OCI-LY7 (cell line): Measurements from ENCODE around the gene AHCY. TPM values are rescaled to one million over a fixed set of nuclear protein-coding genes. Genes with fewer than 3 reads are reported as not detected.
"Not testable (repeated sequence)": the region's sequence is repeated elsewhere in the genome, so short reads cannot be mapped to it uniquely, and the experiment has no call there.

Experiments used
- BruUV-seq: library from RNA; stranded (reverse); fragments of 400-500 nt; replicated peaks from 2 replicates; lab custom pipeline; 2021; lab: Mats Ljungman, UMichigan
- CTCF ChIA-PET: fragments of 300-600 bp; sonication (Branson Sonifier 250); formaldehyde crosslinking; loops from one replicate; lab custom pipeline; 2022; ENCODE audit warnings: antibody characterized with exemption; ENCODE audit not compliant: unreplicated experiment; lab: Charles Lee
- POLR2A ChIA-PET: fragments of 300-600 bp; sonication (Branson Sonifier 250); formaldehyde crosslinking; loops from one replicate; lab custom pipeline; 2022; ENCODE audit warnings: antibody characterized with exemption; lab: Charles Lee
- DNase-seq: peaks from one replicate; pipeline ENCODE4 v3.0.0-alpha.2; 2015; ENCODE audit warnings: low spot score
- H2AFZ ChIP-seq: fragments of 200-600 bp; sonication (generic), shearing (Covaris generic); 2 replicates; pipeline ENCODE4 v1.6.1; 2014; ENCODE audit warnings: mild to moderate bottlenecking, antibody characterized with exemption, low read length, moderate library complexity
- H3K27ac ChIP-seq: fragments of 200-600 bp; sonication (generic); 2 replicates; pipeline ENCODE4 v1.5.1; 2014; ENCODE audit warnings: mixed run types, low read depth, mild to moderate bottlenecking, moderate library complexity, low read length, inconsistent platforms; ENCODE audit not compliant: poor library complexity, severe bottlenecking
- H3K36me3 ChIP-seq: fragments of 200-600 bp; sonication (generic); 2 replicates; pipeline ENCODE4 v1.6.1; 2014; ENCODE audit warnings: mild to moderate bottlenecking, antibody characterized with exemption, low read length, moderate library complexity, mixed read lengths; ENCODE audit not compliant: insufficient read depth
- H3K4me1 ChIP-seq: fragments of 200-600 bp; sonication (generic); 2 replicates; pipeline ENCODE4 v1.5.1; 2014; ENCODE audit warnings: mild to moderate bottlenecking, low read length; ENCODE audit not compliant: insufficient read depth, poor library complexity, severe bottlenecking
- H3K4me2 ChIP-seq: fragments of 200-600 bp; sonication (generic); 2 replicates; pipeline ENCODE4 v1.6.1; 2014; ENCODE audit warnings: mild to moderate bottlenecking, low read length
- H3K4me3 ChIP-seq: fragments of 200-600 bp; sonication (generic); 2 replicates; pipeline ENCODE4 v1.5.1; 2014; ENCODE audit warnings: mild to moderate bottlenecking, low read depth, low read length; ENCODE audit not compliant: poor library complexity, severe bottlenecking
- H3K79me2 ChIP-seq: fragments of 200-600 bp; sonication (generic); 2 replicates; pipeline ENCODE4 v1.6.1; 2016; ENCODE audit warnings: low read depth, mild to moderate bottlenecking, low read length, moderate library complexity, mixed read lengths; ENCODE audit not compliant: insufficient read depth
- H3K9me2 ChIP-seq: fragments of 200-600 bp; sonication (generic); 2 replicates; pipeline ENCODE4 v1.6.1; 2016; ENCODE audit warnings: mild to moderate bottlenecking, low read length, mixed read lengths; ENCODE audit not compliant: insufficient read depth
- H3K9me3 ChIP-seq: fragments of 200-600 bp; sonication (generic); 2 replicates; pipeline ENCODE4 v1.6.1; 2014; ENCODE audit warnings: mild to moderate bottlenecking, mixed run types, low read length, mixed read lengths
- H4K20me1 ChIP-seq: fragments of 200-600 bp; sonication (generic); 2 replicates; pipeline ENCODE4 v1.6.1; 2014; ENCODE audit warnings: mild to moderate bottlenecking, antibody characterized with exemption, low read length, moderate library complexity, mixed read lengths; ENCODE audit not compliant: insufficient read depth
- EZH2phosphoT487 ChIP-seq: fragments of 200-600 bp; sonication (generic); IDR thresholded peaks from 2 replicates; pipeline ENCODE4 v1.6.1; 2018; ENCODE audit warnings: low read depth, borderline replicate concordance, mild to moderate bottlenecking, mixed run types, antibody characterized with exemption, low read length, moderate library complexity, mixed read lengths
- intact Hi-C: fragments of 100-400 bp; cut with micrococcal nuclease; formaldehyde crosslinking; loops from one replicate; pipeline ENCODE4 v1.10.0; 2022; ENCODE audit not compliant: unreplicated experiment
- total RNA-seq, 2 experiments: library from RNA; depleted of rRNA in 1 of 2; stranded (reverse); fragments of >200 nt in 1 of 2; shearing (Covaris generic) in 1 of 2; gene quantifications; 2 replicates each; pipeline ENCODE4 v1.2.3, GENCODE V29; 2014 to 2022
- TF ChIP-seq, protein P1 (sequence below): fragments of 200-600 bp; sonication (generic); conservative IDR thresholded peaks from 2 replicates; pipeline ENCODE4 v1.5.1; 2014; ENCODE audit warnings: mild to moderate bottlenecking, antibody characterized with exemption, low read length, moderate library complexity, mixed read lengths

Gene AHCY
- total RNA-seq, 2 experiments from 2014 or later = 133 to 218 TPM

DNA sequence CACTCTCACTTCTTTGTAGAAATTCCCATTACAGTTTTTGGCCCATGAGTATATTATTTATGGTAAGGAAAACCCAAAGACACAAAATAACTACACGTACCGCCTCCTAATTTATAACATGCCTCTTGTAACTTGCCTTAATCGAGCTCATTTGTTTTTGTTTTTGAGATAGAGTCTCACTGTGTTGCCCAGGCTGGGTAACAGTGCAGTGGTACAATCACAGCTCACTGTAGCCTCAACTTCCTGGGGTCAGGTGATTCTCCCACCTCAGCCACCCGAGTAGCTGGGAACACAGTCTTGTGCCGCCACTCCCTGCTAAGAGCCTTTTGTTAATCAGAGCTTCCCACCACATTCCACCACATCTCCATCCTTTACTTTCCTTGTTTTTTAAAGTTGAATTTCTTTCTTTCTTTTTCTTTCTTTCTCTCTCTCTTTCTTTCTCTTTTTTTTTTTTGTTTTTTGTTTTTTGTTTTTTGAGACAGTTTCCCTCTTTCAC lies 46.5 kb downstream of the AHCY start:
- TF ChIP-seq, protein P1, sequence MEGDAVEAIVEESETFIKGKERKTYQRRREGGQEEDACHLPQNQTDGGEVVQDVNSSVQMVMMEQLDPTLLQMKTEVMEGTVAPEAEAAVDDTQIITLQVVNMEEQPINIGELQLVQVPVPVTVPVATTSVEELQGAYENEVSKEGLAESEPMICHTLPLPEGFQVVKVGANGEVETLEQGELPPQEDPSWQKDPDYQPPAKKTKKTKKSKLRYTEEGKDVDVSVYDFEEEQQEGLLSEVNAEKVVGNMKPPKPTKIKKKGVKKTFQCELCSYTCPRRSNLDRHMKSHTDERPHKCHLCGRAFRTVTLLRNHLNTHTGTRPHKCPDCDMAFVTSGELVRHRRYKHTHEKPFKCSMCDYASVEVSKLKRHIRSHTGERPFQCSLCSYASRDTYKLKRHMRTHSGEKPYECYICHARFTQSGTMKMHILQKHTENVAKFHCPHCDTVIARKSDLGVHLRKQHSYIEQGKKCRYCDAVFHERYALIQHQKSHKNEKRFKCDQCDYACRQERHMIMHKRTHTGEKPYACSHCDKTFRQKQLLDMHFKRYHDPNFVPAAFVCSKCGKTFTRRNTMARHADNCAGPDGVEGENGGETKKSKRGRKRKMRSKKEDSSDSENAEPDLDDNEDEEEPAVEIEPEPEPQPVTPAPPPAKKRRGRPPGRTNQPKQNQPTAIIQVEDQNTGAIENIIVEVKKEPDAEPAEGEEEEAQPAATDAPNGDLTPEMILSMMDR = no peak
- no peak for TF ChIP-seq EZH2phosphoT487
- CTCF ChIA-PET = interaction anchor here (0.6 kb wide), 1 partner anchor 352 kb away, joined by 3 read pairs; no protein-coding TSS in a partner anchor
- Histone ChIP-seq H3K4me3 (no peak overlapping the region), H3K4me2 (no peak overlapping the region), H3K27ac (no peak overlapping the region), H4K20me1 (no peaks in the 10 kb centered on the region), H3K9me2 (no peaks in the 10 kb centered on the region), H3K36me3 (no peaks in the 10 kb centered on the region), H2AFZ (no peak overlapping the region), H3K4me1 (no peaks in the 10 kb centered on the region), H3K79me2 (no peaks in the 10 kb centered on the region), H3K9me3 (no peaks in the 10 kb centered on the region)
- BruUV-seq = no TSS peak
- DNase-seq = no peak
- POLR2A ChIA-PET = interaction anchor here (0.9 to 1.1 kb wide), 2 partner anchors 14 to 32 kb away, joined by 3 read pairs; no protein-coding TSS in a partner anchor
- intact Hi-C loops = no loop called here

DNA sequence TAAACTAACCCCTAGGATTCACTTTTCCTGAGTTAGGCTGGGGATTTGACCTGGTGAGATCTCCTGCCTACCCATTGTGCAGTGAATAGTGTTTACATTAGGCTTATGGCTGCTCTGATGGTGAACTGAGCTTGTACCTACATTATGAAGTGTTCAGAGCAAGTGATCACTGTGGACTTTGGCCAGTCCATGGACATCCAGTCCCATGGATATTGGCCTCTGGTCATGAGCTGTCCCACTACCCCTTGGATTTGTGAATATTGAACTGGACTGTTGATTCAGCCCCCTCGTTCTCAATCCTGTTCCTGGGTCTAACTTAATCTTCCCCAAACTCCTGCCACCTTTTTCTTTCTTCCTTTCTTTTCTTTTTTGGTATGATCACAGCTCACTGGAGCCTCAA lies 48.2 kb downstream of the AHCY start:
- intact Hi-C loops = no loop called here
- ChIA-PET CTCF (no interaction called here), POLR2A (no interaction called here)
- Histone ChIP-seq H3K36me3 (no peaks in the 10 kb centered on the region), H3K9me3 (no peaks in the 10 kb centered on the region), H4K20me1 (no peaks in the 10 kb centered on the region), H3K79me2 (no peaks in the 10 kb centered on the region), H3K27ac (no peak overlapping the region), H3K4me3 (no peak overlapping the region), H3K4me1 (no peaks in the 10 kb centered on the region), H2AFZ (no peak overlapping the region), H3K9me2 (no peaks in the 10 kb centered on the region), H3K4me2 (no peak overlapping the region)
- BruUV-seq = no TSS peak
- TF ChIP-seq, protein P1 = no peak
- TF ChIP-seq EZH2phosphoT487 = no peak
- no peak for DNase-seq

DNA sequence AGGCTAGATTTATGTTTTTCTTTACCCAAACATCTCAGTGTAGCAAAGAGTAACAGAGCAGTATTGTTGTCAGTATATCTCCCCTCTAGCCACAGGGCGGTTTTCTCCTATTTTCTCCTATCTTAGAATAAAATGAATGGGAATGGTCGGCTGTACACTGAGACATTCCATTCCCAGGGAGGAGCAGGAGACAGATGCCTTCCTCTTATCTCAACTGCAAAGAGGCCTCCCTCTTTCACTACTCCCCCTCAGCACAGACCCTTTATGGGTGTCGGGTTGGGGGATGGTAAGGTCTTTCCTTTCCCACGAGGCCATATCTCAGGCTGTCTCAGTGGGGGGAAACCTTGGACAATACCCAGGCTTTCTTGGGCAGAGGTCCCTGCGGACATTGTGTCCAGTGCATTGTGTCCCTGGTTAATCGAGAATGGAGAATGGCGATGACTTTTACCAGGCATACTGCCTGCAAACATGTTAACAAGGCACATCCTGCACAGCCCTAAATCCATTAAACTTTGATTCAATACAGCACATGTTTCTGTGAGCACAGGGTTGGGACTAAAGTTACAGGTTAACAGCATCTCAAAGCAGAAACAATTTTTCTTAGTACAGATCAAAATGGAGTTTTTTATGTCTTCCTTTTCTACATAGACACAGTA lies 50.6 kb downstream of the AHCY start:
- H3K36me3 ChIP-seq, H2AFZ ChIP-seq, BruUV-seq, DNase-seq, H3K27ac ChIP-seq, H3K4me1 ChIP-seq, H3K4me3 ChIP-seq, CTCF ChIA-PET, H3K79me2 ChIP-seq, H3K4me2 ChIP-seq, H3K9me3 ChIP-seq, H4K20me1 ChIP-seq, H3K9me2 ChIP-seq, intact Hi-C loops: not testable (repeated sequence)
- POLR2A ChIA-PET = interaction anchor here (0.7 kb wide), 1 partner anchor 229 kb away, joined by 3 read pairs; no protein-coding TSS in a partner anchor
